Central memory CD4-positive, alpha-beta T cell (primary cell): ENCODE results near the gene PHYKPL.
"Not testable (repeated sequence)": the region's sequence is repeated elsewhere in the genome, so short reads cannot be mapped to it uniquely, and the experiment has no call there.

Source experiments
- DNase-seq: peaks from one replicate; pipeline ENCODE4 v3.0.0; 2022

Gene PHYKPL

GRCh38 chr5:178205749-178206047, 26.9 kb downstream of the PHYKPL start:
- no peak for DNase-seq

GRCh38 chr5:178204935-178205748, 27.5 kb downstream of the PHYKPL start:
- DNase-seq: peak; percentile 58

- peak; percentile 95 for DNase-seq
Measured at GRCh38 chr5:178204182-178204934, 28.2 kb downstream of the PHYKPL start, which contains the start of gene HNRNPAB. Gene HNRNPAB, plus strand, starts transcription at chr5:178204533. Its CDS starts 305 bp downstream, at chr5:178204838.

- no peak for DNase-seq
Measured at GRCh38 chr5:178203670-178204181, 28.9 kb downstream of the PHYKPL start.

GRCh38 chr5:178202541-178202940, 30.1 kb downstream of the PHYKPL start:
- DNase-seq: no peak

- no peak for DNase-seq
Measured at GRCh38 chr5:178201927-178202235, 30.7 kb downstream of the PHYKPL start.

- DNase-seq: no peak
Measured at GRCh38 chr5:178201221-178201926, 31.2 kb downstream of the PHYKPL start.

GRCh38 chr5:178199581-178200434, 32.8 kb downstream of the PHYKPL start:
- no peak for DNase-seq

- no peak for DNase-seq
Measured at GRCh38 chr5:178198706-178199105, 33.9 kb downstream of the PHYKPL start.

- not testable (repeated sequence) for DNase-seq
Measured at GRCh38 chr5:178198151-178198550, 34.5 kb downstream of the PHYKPL start.

- no peak for DNase-seq
Measured at GRCh38 chr5:178196986-178197385, 35.6 kb downstream of the PHYKPL start.

- DNase-seq: no peak
Measured at GRCh38 chr5:178196281-178196812, 36.3 kb downstream of the PHYKPL start.

GRCh38 chr5:178194026-178194425, 38.6 kb downstream of the PHYKPL start:
- no peak for DNase-seq

- DNase-seq: no peak
Measured at GRCh38 chr5:178193251-178193809, 39.3 kb downstream of the PHYKPL start.

- DNase-seq: no peak
Measured at GRCh38 chr5:178192787-178193186, 39.8 kb downstream of the PHYKPL start.

GRCh38 chr5:178192244-178192643, 40.4 kb downstream of the PHYKPL start:
- DNase-seq: no peak

- DNase-seq: no peak
Measured at GRCh38 chr5:178191661-178192060, 40.9 kb downstream of the PHYKPL start.

- DNase-seq: no peak
Measured at GRCh38 chr5:178189433-178189832, 43.2 kb downstream of the PHYKPL start.

- no peak for DNase-seq
Measured at GRCh38 chr5:178187014-178187413, 45.6 kb downstream of the PHYKPL start, which contains the start of gene GMCL2. Gene GMCL2, minus strand, starts transcription at chr5:178187371. Its CDS starts 72 bp downstream, at chr5:178187299.

GRCh38 chr5:178186427-178186826, 46.2 kb downstream of the PHYKPL start:
- DNase-seq: no peak

GRCh38 chr5:178182158-178182876, 50.3 kb downstream of the PHYKPL start:
- DNase-seq: no peak
